Liver (tissue), 9 donors: ENCODE measurements around the gene NPTX2. TPM values are rescaled to one million over a fixed set of nuclear protein-coding genes. Genes with fewer than 3 reads are reported as not detected.

ENCODE experiments used
- DNase-seq: peaks from one replicate; pipeline ENCODE4 v3.0.0-alpha.2; 2017; ENCODE audit warnings: low spot score
- H3K27ac ChIP-seq, 2 donors: one replicate each; pipeline ENCODE4 v1.7.0; 2013; ENCODE audit warnings: inconsistent platforms in 2 of 2, low read length in 2 of 2, control low read depth in 1 of 2, low read depth in 1 of 2, mild to moderate bottlenecking in 1 of 2
- H3K27me3 ChIP-seq, 4 donors: one replicate each; pipeline versions ENCODE4 v1.6.1 to v1.7.0; 2013; ENCODE audit warnings: low read length in 3 of 4, inconsistent platforms in 1 of 4, mild to moderate bottlenecking in 1 of 4, moderate library complexity in 1 of 4; ENCODE audit not compliant: control insufficient read depth in 4 of 4, insufficient read depth in 4 of 4
- H3K36me3 ChIP-seq, 4 donors: one replicate each; pipeline versions ENCODE4 v1.6.1 to v1.7.0; 2013; ENCODE audit warnings: low read length in 3 of 4, mild to moderate bottlenecking in 3 of 4, low read depth in 1 of 4, moderate library complexity in 1 of 4; ENCODE audit not compliant: control insufficient read depth in 4 of 4, insufficient read depth in 3 of 4
- H3K4me1 ChIP-seq, 4 donors: one replicate each; pipeline versions ENCODE4 v1.6.1 to v1.7.0; 2013; ENCODE audit warnings: low read length in 3 of 4, mild to moderate bottlenecking in 3 of 4, moderate library complexity in 1 of 4; ENCODE audit not compliant: control insufficient read depth in 4 of 4, insufficient read depth in 4 of 4
- H3K4me3 ChIP-seq, 3 donors: one replicate each; pipeline versions ENCODE4 v1.6.1 to v1.7.0; 2013; ENCODE audit warnings: low read length in 3 of 3, control low read depth in 1 of 3, low read depth in 1 of 3, mild to moderate bottlenecking in 1 of 3
- H3K9ac ChIP-seq, 2 donors: one replicate each; pipeline ENCODE4 v1.7.0; 2013; ENCODE audit warnings: low read length in 2 of 2, mild to moderate bottlenecking in 2 of 2, moderate library complexity in 2 of 2, control low read depth in 1 of 2, low read depth in 1 of 2
- H3K9me3 ChIP-seq, 4 donors: one replicate each; pipeline versions ENCODE4 v1.6.1 to v1.7.0; 2013; ENCODE audit warnings: low read length in 3 of 4; ENCODE audit not compliant: control insufficient read depth in 4 of 4
- FOXA1 ChIP-seq: IDR thresholded peaks from 2 replicates; pipeline ENCODE4 v1.6.1; 2016; ENCODE audit warnings: antibody characterized with exemption
- FOXA2 ChIP-seq: IDR thresholded peaks from 2 replicates; pipeline ENCODE4 v1.6.1; 2016; ENCODE audit warnings: antibody characterized with exemption
- GABPA ChIP-seq, 2 donors: IDR thresholded peaks in 1 of 2; conservative IDR thresholded peaks in 1 of 2; 2 replicates each; pipeline ENCODE4 v1.6.1; 2016; ENCODE audit warnings: antibody characterized with exemption in 2 of 2, mild to moderate bottlenecking in 1 of 2, moderate library complexity in 1 of 2
- HNF4A ChIP-seq, 2 donors: conservative IDR thresholded peaks; 2 replicates each; pipeline ENCODE4 v1.6.1; 2016; ENCODE audit warnings: antibody characterized with exemption in 2 of 2, mild to moderate bottlenecking in 2 of 2
- HNF4G ChIP-seq: IDR thresholded peaks from 2 replicates; pipeline ENCODE4 v1.6.1; 2016; ENCODE audit warnings: antibody characterized with exemption
- JUND ChIP-seq, 2 donors: IDR thresholded peaks; 2 replicates each; pipeline ENCODE4 v1.6.1; 2016; ENCODE audit warnings: antibody characterized with exemption in 2 of 2
- MAX ChIP-seq: IDR thresholded peaks from 2 replicates; pipeline ENCODE4 v1.6.1; 2016; ENCODE audit warnings: antibody characterized with exemption
- NR2F2 ChIP-seq: IDR thresholded peaks from 2 replicates; pipeline ENCODE4 v1.6.1; 2016; ENCODE audit warnings: antibody characterized with exemption
- RAD21 ChIP-seq, 2 donors: IDR thresholded peaks; 2 replicates each; pipeline ENCODE4 v1.6.1; 2016; ENCODE audit warnings: antibody characterized with exemption in 2 of 2, mild to moderate bottlenecking in 2 of 2
- RXRA ChIP-seq, 2 donors: IDR thresholded peaks; 2 replicates each; pipeline ENCODE4 v1.6.1; 2017 to 2018; ENCODE audit warnings: antibody characterized with exemption in 2 of 2, mild to moderate bottlenecking in 1 of 2
- SP1 ChIP-seq: IDR thresholded peaks from 2 replicates; pipeline ENCODE4 v1.6.1; 2018; ENCODE audit warnings: antibody characterized with exemption, mild to moderate bottlenecking
- TAF1 ChIP-seq: conservative IDR thresholded peaks from 2 replicates; pipeline ENCODE4 v1.6.1; 2016; ENCODE audit warnings: antibody characterized with exemption, mild to moderate bottlenecking
- YY1 ChIP-seq: IDR thresholded peaks from 2 replicates; pipeline ENCODE4 v1.6.1; 2016; ENCODE audit warnings: antibody characterized with exemption, mild to moderate bottlenecking
- WGBS: extraction: QIAGEN DNeasy Blood & Tissue Kit; methylation state at CpG from one replicate; pipeline ENCODE4 v1.1.7; 2013; 5-methylcytosine and 5-hydroxymethylcytosine counted together
- polyA plus RNA-seq, 2 donors: library from polyadenylated mRNA; stranded (reverse) in 1 of 2; unstranded in 1 of 2; fragments of 200-250 nt in 1 of 2; fragments of >200 nt in 1 of 2; fragmentation: Nextera tagmentation in 1 of 2; extraction: Ambion mirVana in 1 of 2; gene quantifications; one replicate each; pipeline versions ENCODE4 v1.2.1 to v1.2.3, GENCODE V29; 2013 to 2015
- total RNA-seq, 2 donors: library from RNA; depleted of rRNA; stranded (reverse); fragments of >200 nt; gene quantifications; one replicate each; pipeline ENCODE4 v1.2.3, GENCODE V29; 2014
- TF ChIP-seq, protein P1 (sequence below): IDR thresholded peaks from 2 replicates; pipeline ENCODE4 v1.6.1; 2016; ENCODE audit warnings: antibody characterized with exemption
- TF ChIP-seq, protein P2 (sequence below): IDR thresholded peaks from 2 replicates; pipeline ENCODE4 v1.6.1; 2016; ENCODE audit warnings: antibody characterized with exemption
- TF ChIP-seq, protein P3 (sequence below): fragments of 150-350 bp; IDR thresholded peaks from 2 replicates; pipeline ENCODE4 v1.5.1; 2017; ENCODE audit warnings: improper control_type of control experiment, low read depth, low read length; ENCODE audit not compliant: missing input control
- TF ChIP-seq, protein P4 (sequence below): IDR thresholded peaks from 2 replicates; pipeline ENCODE4 v1.6.1; 2016; ENCODE audit warnings: antibody characterized with exemption, mild to moderate bottlenecking
- donor health status: healthy.
- donor health status: healthy.
- donor health status: healthy.
- donor health status: healthy.
- donor health status: healthy.

Gene NPTX2
- total and polyA plus RNA-seq, 4 donors = 0.09 to 1.5 (median 0.58) TPM

GRCh38 chr7:98617960-98618418, 904 bp downstream of the NPTX2 start:
- H3K4me3 ChIP-seq = peak overlapping the region in 1 of 3 donors; percentile 44

GRCh38 chr7:98618786-98619185, 1.7 kb downstream of the NPTX2 start:
- peaks cover 20 to 37% (median 26%) of the 10 kb centered on the region in 4 donors for H3K4me1 ChIP-seq
- 13% methylated on average over 2 of the region's 2 CpGs for WGBS
- no peak for DNase-seq
- TF ChIP-seq, protein P1, sequence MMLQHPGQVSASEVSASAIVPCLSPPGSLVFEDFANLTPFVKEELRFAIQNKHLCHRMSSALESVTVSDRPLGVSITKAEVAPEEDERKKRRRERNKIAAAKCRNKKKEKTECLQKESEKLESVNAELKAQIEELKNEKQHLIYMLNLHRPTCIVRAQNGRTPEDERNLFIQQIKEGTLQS = no peak
- TF ChIP-seq, protein P2, sequence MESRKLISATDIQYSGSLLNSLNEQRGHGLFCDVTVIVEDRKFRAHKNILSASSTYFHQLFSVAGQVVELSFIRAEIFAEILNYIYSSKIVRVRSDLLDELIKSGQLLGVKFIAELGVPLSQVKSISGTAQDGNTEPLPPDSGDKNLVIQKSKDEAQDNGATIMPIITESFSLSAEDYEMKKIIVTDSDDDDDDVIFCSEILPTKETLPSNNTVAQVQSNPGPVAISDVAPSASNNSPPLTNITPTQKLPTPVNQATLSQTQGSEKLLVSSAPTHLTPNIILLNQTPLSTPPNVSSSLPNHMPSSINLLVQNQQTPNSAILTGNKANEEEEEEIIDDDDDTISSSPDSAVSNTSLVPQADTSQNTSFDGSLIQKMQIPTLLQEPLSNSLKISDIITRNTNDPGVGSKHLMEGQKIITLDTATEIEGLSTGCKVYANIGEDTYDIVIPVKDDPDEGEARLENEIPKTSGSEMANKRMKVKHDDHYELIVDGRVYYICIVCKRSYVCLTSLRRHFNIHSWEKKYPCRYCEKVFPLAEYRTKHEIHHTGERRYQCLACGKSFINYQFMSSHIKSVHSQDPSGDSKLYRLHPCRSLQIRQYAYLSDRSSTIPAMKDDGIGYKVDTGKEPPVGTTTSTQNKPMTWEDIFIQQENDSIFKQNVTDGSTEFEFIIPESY = peak; percentile 29
- TF ChIP-seq HNF4A (conservative IDR thresholded peaks at IDR 0.05) (peak in 1 of 2 donors; percentile 51), SP1 (peak; percentile 11), RXRA (IDR thresholded peaks at IDR 0.05) (peak in 1 of 2 donors; percentile 69), HNF4G (no peak), YY1 (peak; percentile 48), RAD21 (IDR thresholded peaks at IDR 0.05) (no peak), NR2F2 (no peak), MAX (peak; percentile 67), JUND (IDR thresholded peaks at IDR 0.05) (peak in 1 of 2 donors; percentile 13), FOXA1 (peak; percentile 93), GABPA (IDR thresholded peaks at IDR 0.05 in 1 of 2, conservative IDR thresholded peaks at IDR 0.05 in 1 of 2) (peak in 1 of 2 donors; percentile 40), FOXA2 (peak; percentile 93), TAF1 (no peak)
- TF ChIP-seq, protein P3, sequence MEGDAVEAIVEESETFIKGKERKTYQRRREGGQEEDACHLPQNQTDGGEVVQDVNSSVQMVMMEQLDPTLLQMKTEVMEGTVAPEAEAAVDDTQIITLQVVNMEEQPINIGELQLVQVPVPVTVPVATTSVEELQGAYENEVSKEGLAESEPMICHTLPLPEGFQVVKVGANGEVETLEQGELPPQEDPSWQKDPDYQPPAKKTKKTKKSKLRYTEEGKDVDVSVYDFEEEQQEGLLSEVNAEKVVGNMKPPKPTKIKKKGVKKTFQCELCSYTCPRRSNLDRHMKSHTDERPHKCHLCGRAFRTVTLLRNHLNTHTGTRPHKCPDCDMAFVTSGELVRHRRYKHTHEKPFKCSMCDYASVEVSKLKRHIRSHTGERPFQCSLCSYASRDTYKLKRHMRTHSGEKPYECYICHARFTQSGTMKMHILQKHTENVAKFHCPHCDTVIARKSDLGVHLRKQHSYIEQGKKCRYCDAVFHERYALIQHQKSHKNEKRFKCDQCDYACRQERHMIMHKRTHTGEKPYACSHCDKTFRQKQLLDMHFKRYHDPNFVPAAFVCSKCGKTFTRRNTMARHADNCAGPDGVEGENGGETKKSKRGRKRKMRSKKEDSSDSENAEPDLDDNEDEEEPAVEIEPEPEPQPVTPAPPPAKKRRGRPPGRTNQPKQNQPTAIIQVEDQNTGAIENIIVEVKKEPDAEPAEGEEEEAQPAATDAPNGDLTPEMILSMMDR = no peak
- no peak overlapping the region for H3K9ac ChIP-seq
- H3K4me3 ChIP-seq = no peak overlapping the region
- H3K36me3 ChIP-seq = no peaks in the 10 kb centered on the region
- H3K27ac ChIP-seq = peak overlapping the region; percentile 80 to 93
- peaks cover 3 to 13% (median 5%) of the 10 kb centered on the region in 4 donors for H3K27me3 ChIP-seq
- H3K9me3 ChIP-seq = no peaks in the 10 kb centered on the region

More at GRCh38 chr7:98617960-98618418, 904 bp downstream of the NPTX2 start:
- peaks cover 3 to 14% (median 5%) of the 10 kb centered on the region in 4 donors for H3K27me3 ChIP-seq
- TF ChIP-seq, protein P3 = peak; percentile 1
- TF ChIP-seq, protein P4, sequence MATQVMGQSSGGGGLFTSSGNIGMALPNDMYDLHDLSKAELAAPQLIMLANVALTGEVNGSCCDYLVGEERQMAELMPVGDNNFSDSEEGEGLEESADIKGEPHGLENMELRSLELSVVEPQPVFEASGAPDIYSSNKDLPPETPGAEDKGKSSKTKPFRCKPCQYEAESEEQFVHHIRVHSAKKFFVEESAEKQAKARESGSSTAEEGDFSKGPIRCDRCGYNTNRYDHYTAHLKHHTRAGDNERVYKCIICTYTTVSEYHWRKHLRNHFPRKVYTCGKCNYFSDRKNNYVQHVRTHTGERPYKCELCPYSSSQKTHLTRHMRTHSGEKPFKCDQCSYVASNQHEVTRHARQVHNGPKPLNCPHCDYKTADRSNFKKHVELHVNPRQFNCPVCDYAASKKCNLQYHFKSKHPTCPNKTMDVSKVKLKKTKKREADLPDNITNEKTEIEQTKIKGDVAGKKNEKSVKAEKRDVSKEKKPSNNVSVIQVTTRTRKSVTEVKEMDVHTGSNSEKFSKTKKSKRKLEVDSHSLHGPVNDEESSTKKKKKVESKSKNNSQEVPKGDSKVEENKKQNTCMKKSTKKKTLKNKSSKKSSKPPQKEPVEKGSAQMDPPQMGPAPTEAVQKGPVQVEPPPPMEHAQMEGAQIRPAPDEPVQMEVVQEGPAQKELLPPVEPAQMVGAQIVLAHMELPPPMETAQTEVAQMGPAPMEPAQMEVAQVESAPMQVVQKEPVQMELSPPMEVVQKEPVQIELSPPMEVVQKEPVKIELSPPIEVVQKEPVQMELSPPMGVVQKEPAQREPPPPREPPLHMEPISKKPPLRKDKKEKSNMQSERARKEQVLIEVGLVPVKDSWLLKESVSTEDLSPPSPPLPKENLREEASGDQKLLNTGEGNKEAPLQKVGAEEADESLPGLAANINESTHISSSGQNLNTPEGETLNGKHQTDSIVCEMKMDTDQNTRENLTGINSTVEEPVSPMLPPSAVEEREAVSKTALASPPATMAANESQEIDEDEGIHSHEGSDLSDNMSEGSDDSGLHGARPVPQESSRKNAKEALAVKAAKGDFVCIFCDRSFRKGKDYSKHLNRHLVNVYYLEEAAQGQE = no peak
- no peak for DNase-seq
- no peaks in the 10 kb centered on the region for H3K9me3 ChIP-seq
- no peak overlapping the region for H3K27ac ChIP-seq
- 4% methylated on average over 40 of the region's 40 CpGs for WGBS
- peaks cover 20 to 37% (median 26%) of the 10 kb centered on the region in 4 donors for H3K4me1 ChIP-seq
- no peak overlapping the region for H3K9ac ChIP-seq
- H3K36me3 ChIP-seq = no peaks in the 10 kb centered on the region
